Osteocyte (in vitro differentiated cells): ENCODE measurements around the gene CLEC10A. TPM values are rescaled to one million over a fixed set of nuclear protein-coding genes. Genes with fewer than 3 reads are reported as not detected.
"Not testable (repeated sequence)": the region's sequence is repeated elsewhere in the genome, so short reads cannot be mapped to it uniquely, and the experiment has no call there.

Source experiments
- DNase-seq: peaks from one replicate; pipeline ENCODE4 v3.0.0; 2021; ENCODE audit warnings: mixed read lengths; ENCODE audit not compliant: unreplicated experiment; ENCODE audit errors: extremely low spot score
- H3K27ac Mint-ChIP-seq: one replicate; pipeline ENCODE4 v1.8.0; 2021; ENCODE audit warnings: mild to moderate bottlenecking, mixed read lengths; ENCODE audit not compliant: unreplicated experiment
- H3K27me3 Mint-ChIP-seq: one replicate; pipeline ENCODE4 v1.8.0; 2021; ENCODE audit warnings: mixed read lengths; ENCODE audit not compliant: unreplicated experiment
- H3K36me3 Mint-ChIP-seq: one replicate; pipeline ENCODE4 v1.8.0; 2021; ENCODE audit warnings: mixed read lengths; ENCODE audit not compliant: unreplicated experiment
- H3K4me1 Mint-ChIP-seq: one replicate; pipeline ENCODE4 v1.8.0; 2021; ENCODE audit warnings: mixed read lengths; ENCODE audit not compliant: unreplicated experiment
- H3K4me3 Mint-ChIP-seq: one replicate; pipeline ENCODE4 v1.8.0; 2021; ENCODE audit warnings: mild to moderate bottlenecking, moderate library complexity, mixed read lengths; ENCODE audit not compliant: unreplicated experiment
- H3K9me3 Mint-ChIP-seq: one replicate; pipeline ENCODE4 v1.8.0; 2021; ENCODE audit warnings: mixed read lengths; ENCODE audit not compliant: unreplicated experiment
- long read RNA-seq: library from polyadenylated mRNA; unstranded; transcript quantifications from one replicate; pipeline ENCODE4 v2.0.0, GENCODE V29; 2021
- total RNA-seq: library from RNA; stranded (reverse); gene quantifications from 2 replicates; pipeline ENCODE4 v1.2.1, GENCODE V29; 2021
- TF ChIP-seq, protein P1 (sequence below): fragments of 200-600 bp; sonication (generic); IDR thresholded peaks from 2 replicates; pipeline ENCODE4 v1.5.0; 2021; ENCODE audit warnings: antibody characterized with exemption, mild to moderate bottlenecking, moderate library complexity

The CLEC10A gene, protein sequence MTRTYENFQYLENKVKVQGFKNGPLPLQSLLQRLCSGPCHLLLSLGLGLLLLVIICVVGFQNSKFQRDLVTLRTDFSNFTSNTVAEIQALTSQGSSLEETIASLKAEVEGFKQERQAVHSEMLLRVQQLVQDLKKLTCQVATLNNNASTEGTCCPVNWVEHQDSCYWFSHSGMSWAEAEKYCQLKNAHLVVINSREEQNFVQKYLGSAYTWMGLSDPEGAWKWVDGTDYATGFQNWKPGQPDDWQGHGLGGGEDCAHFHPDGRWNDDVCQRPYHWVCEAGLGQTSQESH
- total RNA-seq = not detected in 2 replicates
- long read RNA-seq = 0 reads

- Mint-ChIP-seq H3K4me1 (no peaks in the 10 kb centered on the region), H3K27ac (no peak within 1 kb of the TSS)
These were observed at the start of gene CLEC10A for GRCh38 chr17:7079581-7080455. Gene CLEC10A (minus strand): TSS chr17:7080251. CDS start chr17:7078812, 1,439 bp downstream.

DNA sequence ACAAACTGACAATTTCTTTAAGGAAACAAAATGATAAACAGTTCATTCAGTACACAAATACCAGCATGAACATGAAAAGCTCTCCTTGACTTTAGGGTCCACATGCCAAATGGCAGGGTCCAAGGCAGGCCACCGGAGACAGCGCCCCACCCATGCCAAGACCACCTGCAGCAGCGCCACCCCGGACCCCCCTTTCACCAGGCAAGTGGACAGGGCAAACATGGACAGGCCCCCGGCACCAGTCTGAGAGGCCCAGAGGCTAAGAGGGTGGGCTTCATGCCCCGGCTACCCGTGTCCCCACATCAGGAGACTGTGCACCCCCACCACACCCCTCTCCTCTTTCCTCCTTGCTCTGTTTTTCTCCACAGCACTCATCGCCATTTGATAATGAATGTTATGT lies 49.3 kb upstream of the CLEC10A start:
- peaks cover 40% of the 10 kb centered on the region for H3K27me3 Mint-ChIP-seq
- peaks cover 12% of the 10 kb centered on the region for H3K4me1 Mint-ChIP-seq
- TF ChIP-seq, protein P1, sequence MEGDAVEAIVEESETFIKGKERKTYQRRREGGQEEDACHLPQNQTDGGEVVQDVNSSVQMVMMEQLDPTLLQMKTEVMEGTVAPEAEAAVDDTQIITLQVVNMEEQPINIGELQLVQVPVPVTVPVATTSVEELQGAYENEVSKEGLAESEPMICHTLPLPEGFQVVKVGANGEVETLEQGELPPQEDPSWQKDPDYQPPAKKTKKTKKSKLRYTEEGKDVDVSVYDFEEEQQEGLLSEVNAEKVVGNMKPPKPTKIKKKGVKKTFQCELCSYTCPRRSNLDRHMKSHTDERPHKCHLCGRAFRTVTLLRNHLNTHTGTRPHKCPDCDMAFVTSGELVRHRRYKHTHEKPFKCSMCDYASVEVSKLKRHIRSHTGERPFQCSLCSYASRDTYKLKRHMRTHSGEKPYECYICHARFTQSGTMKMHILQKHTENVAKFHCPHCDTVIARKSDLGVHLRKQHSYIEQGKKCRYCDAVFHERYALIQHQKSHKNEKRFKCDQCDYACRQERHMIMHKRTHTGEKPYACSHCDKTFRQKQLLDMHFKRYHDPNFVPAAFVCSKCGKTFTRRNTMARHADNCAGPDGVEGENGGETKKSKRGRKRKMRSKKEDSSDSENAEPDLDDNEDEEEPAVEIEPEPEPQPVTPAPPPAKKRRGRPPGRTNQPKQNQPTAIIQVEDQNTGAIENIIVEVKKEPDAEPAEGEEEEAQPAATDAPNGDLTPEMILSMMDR = no peak
- no peak overlapping the region for H3K4me3 Mint-ChIP-seq
- H3K36me3 Mint-ChIP-seq = no peaks in the 10 kb centered on the region
- no peak overlapping the region for H3K27ac Mint-ChIP-seq
- DNase-seq = no peak
- H3K9me3 Mint-ChIP-seq = no peaks in the 10 kb centered on the region

More at GRCh38 chr17:7079581-7080455, at the start of gene CLEC10A:
- TF ChIP-seq, protein P1 = no peak
- H3K27me3 Mint-ChIP-seq = peaks cover 13% of the 10 kb centered on the region
- H3K4me3 Mint-ChIP-seq = no peak within 1 kb of the TSS
- no peak for DNase-seq
- no peaks in the 10 kb centered on the region for H3K36me3 Mint-ChIP-seq
- no peaks in the 10 kb centered on the region for H3K9me3 Mint-ChIP-seq

GRCh38 chr17:7128160-7128559 lies 48.1 kb upstream of the CLEC10A start:
- TF ChIP-seq, protein P1 = no peak
- peaks cover 32% of the 10 kb centered on the region for H3K27me3 Mint-ChIP-seq
- no peaks in the 10 kb centered on the region for H3K36me3 Mint-ChIP-seq
- no peak for DNase-seq
- peak overlapping the region; percentile 8 for H3K27ac Mint-ChIP-seq
- H3K9me3 Mint-ChIP-seq = no peaks in the 10 kb centered on the region
- no peak overlapping the region for H3K4me3 Mint-ChIP-seq
- peaks cover 12% of the 10 kb centered on the region for H3K4me1 Mint-ChIP-seq

DNA sequence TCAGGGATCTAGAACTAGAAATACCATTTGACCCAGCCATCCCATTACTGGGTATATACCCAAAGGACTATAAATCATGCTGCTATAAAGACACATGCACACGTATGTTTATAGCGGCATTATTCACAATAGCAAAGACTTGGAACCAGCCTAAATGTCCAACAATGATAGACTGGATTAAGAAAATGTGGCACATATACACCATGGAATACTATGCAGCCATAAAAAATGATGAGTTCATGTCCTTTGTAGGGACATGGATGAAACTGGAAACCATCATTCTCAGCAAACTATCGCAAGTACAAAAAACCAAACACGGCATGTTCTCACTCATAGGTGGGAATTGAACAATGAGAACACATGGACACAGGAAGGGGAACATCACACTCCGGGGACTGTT lies 47.5 kb upstream of the CLEC10A start:
- H3K36me3 Mint-ChIP-seq, DNase-seq, H3K27ac Mint-ChIP-seq, H3K9me3 Mint-ChIP-seq, H3K4me3 Mint-ChIP-seq: not testable (repeated sequence)
- H3K4me1 Mint-ChIP-seq = peaks cover 13% of the 10 kb centered on the region
- H3K27me3 Mint-ChIP-seq = peaks cover 27% of the 10 kb centered on the region

GRCh38 chr17:7126386-7126785 lies 46.3 kb upstream of the CLEC10A start:
- H3K9me3 Mint-ChIP-seq, DNase-seq, H3K36me3 Mint-ChIP-seq, H3K4me3 Mint-ChIP-seq, H3K27ac Mint-ChIP-seq: not testable (repeated sequence)
- Mint-ChIP-seq H3K27me3 (peaks cover 19% of the 10 kb centered on the region), H3K4me1 (peaks cover 18% of the 10 kb centered on the region)

GRCh38 chr17:7124923-7125322 lies 44.9 kb upstream of the CLEC10A start:
- Mint-ChIP-seq H3K4me1 (peaks cover 22% of the 10 kb centered on the region), H3K27me3 (peaks cover 16% of the 10 kb centered on the region), H3K36me3 (no peaks in the 10 kb centered on the region), H3K27ac (no peak overlapping the region), H3K9me3 (no peaks in the 10 kb centered on the region), H3K4me3 (no peak overlapping the region)
- DNase-seq = no peak
- TF ChIP-seq, protein P1 = no peak
